Measurements from ENCODE around the gene REM2.

DNA sequence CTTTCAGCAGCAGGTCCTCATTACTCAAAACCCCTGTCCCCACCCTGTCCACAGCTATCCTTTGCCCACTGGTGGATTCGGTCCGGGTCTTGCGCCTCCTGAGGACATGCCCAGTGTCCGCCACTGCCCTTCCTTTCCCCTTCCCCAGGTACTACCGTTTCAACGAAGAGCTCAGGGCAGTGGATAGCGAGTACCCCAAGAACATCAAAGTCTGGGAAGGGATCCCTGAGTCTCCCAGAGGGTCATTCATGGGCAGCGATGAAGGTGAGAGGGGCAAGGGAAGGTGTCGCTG lies 38.0 kb upstream of the REM2 start:
- TF ChIP-seq, protein P1, sequence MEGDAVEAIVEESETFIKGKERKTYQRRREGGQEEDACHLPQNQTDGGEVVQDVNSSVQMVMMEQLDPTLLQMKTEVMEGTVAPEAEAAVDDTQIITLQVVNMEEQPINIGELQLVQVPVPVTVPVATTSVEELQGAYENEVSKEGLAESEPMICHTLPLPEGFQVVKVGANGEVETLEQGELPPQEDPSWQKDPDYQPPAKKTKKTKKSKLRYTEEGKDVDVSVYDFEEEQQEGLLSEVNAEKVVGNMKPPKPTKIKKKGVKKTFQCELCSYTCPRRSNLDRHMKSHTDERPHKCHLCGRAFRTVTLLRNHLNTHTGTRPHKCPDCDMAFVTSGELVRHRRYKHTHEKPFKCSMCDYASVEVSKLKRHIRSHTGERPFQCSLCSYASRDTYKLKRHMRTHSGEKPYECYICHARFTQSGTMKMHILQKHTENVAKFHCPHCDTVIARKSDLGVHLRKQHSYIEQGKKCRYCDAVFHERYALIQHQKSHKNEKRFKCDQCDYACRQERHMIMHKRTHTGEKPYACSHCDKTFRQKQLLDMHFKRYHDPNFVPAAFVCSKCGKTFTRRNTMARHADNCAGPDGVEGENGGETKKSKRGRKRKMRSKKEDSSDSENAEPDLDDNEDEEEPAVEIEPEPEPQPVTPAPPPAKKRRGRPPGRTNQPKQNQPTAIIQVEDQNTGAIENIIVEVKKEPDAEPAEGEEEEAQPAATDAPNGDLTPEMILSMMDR (conservative IDR thresholded peaks at IDR 0.05 in 1 of 2, IDR thresholded peaks at IDR 0.05 in 1 of 2; ENCODE audit: extremely low read depth in 1 of 2, insufficient read depth in 1 of 2, low read depth in 1 of 2, low read length in 2 of 2), result no peak
- TF ChIP-seq EZH2 (IDR thresholded peaks at IDR 0.05; ENCODE audit: borderline replicate concordance, low read length), result no peak

Data from mammary epithelial cell (primary cell).